K562 (cell line): ENCODE measurements around the gene PFKP. TPM values are rescaled to one million over a fixed set of nuclear protein-coding genes. Genes with fewer than 3 reads are reported as not detected.

Experiments
- ATAC-seq: fragments of 200-7000 bp; cut with Tn5 transposase; 3 replicates; pipeline ENCODE4 v1.9.1; 2020; ENCODE audit warnings: moderate library complexity
- BruUV-seq: library from RNA; stranded (reverse); fragments of 400-500 nt; replicated peaks from 2 replicates; lab custom pipeline; 2021; lab: Mats Ljungman, UMichigan
- CTCF ChIA-PET: fragments of 300-600 bp; formaldehyde crosslinking; extraction: SDS; loops from one replicate; lab custom pipeline; 2021; ENCODE audit warnings: low intra/inter-chr PET ratio; lab: Yijun Ruan, JAX
- POLR2A ChIA-PET: fragments of 300-600, 350-650 bp; sonication (Branson Sonifier 250); formaldehyde crosslinking; extraction: SDS; loops from one replicate; lab custom pipeline; 2021; ENCODE audit warnings: antibody characterized with exemption, inconsistent platforms; lab: Yijun Ruan, JAX
- DNase-seq, 4 experiments: peaks; one replicate each; pipeline versions ENCODE4 v3.0.0 to v3.0.0-alpha.2; 2011 to 2018; ENCODE audit warnings: low spot score in 3 of 4, mixed read lengths in 3 of 4; ENCODE audit errors: extremely low read depth in 1 of 4
- FAIRE-seq: peaks from 2 replicates; lab custom pipeline; 2011; peaks lifted over from hg19 to GRCh38; lab: Jason Lieb, UNC
- H2AFZ ChIP-seq: 2 replicates; pipeline ENCODE4 v1.6.0; 2011; ENCODE audit warnings: low read depth, low read length, control low read depth, inconsistent platforms
- H3K27ac ChIP-seq: fragments of 200-600 bp; 3 replicates; pipeline ENCODE4 v1.8.0; 2011; ENCODE audit warnings: low read depth, mild to moderate bottlenecking, control low read depth, inconsistent platforms, low read length, moderate library complexity, mixed read lengths; ENCODE audit errors: extremely low read depth
- H3K27me3 ChIP-seq, 2 experiments: fragments of 300-600 bp in 1 of 2; 2 replicates in 1 of 2; 3 replicates in 1 of 2; pipeline versions ENCODE4 v1.6.0 to v1.8.0; 2011; ENCODE audit warnings: inconsistent platforms in 2 of 2, low read length in 2 of 2, mild to moderate bottlenecking in 1 of 2, mixed read lengths in 1 of 2, moderate library complexity in 1 of 2; ENCODE audit not compliant: control insufficient read depth in 2 of 2, insufficient read depth in 2 of 2
- H3K36me3 ChIP-seq: fragments of 300-600 bp; 3 replicates; pipeline ENCODE4 v1.8.0; 2011; ENCODE audit warnings: mild to moderate bottlenecking, low read length, inconsistent platforms; ENCODE audit not compliant: control insufficient read depth, insufficient read depth
- H3K4me1 ChIP-seq, 2 experiments: fragments of 200-600 bp in 1 of 2; replicated peaks in 1 of 2; 2 replicates in 1 of 2; 3 replicates in 1 of 2; pipeline versions ENCODE4 v1.5.1 to v1.8.0; 2011; ENCODE audit warnings: inconsistent platforms in 2 of 2, low read length in 2 of 2, mild to moderate bottlenecking in 1 of 2, mixed read lengths in 1 of 2, moderate library complexity in 1 of 2; ENCODE audit not compliant: control insufficient read depth in 2 of 2, insufficient read depth in 2 of 2
- H3K4me2 ChIP-seq: 2 replicates; pipeline ENCODE4 v1.6.1; 2011; ENCODE audit warnings: low read length, control low read depth, inconsistent platforms, mixed read lengths; ENCODE audit not compliant: insufficient read depth
- H3K4me3 ChIP-seq: fragments of 200-600 bp; sonication (generic), shearing (Covaris generic); 2 replicates; pipeline ENCODE4 v1.5.1; 2016; ENCODE audit warnings: control low read depth, inconsistent platforms
- H3K79me2 ChIP-seq: fragments of 200-600 bp; 3 replicates; pipeline ENCODE4 v1.8.0; 2011; ENCODE audit warnings: low read length, inconsistent platforms; ENCODE audit not compliant: control insufficient read depth, insufficient read depth
- H3K9ac ChIP-seq, 2 experiments: 2 replicates each; pipeline versions ENCODE4 v1.6.0 to v1.6.1; 2011; ENCODE audit warnings: low read depth in 2 of 2, low read length in 2 of 2, control low read depth in 1 of 2, inconsistent platforms in 1 of 2, mild to moderate bottlenecking in 1 of 2, mixed read lengths in 1 of 2; ENCODE audit not compliant: insufficient read depth in 1 of 2
- H3K9me1 ChIP-seq: one replicate; pipeline ENCODE4 v1.6.0; 2011; ENCODE audit warnings: inconsistent platforms, mild to moderate bottlenecking, low read length, moderate library complexity; ENCODE audit not compliant: control insufficient read depth, insufficient read depth
- H3K9me3 ChIP-seq: replicated peaks from 2 replicates; pipeline ENCODE4 v1.5.1; 2011; ENCODE audit warnings: low read depth, low read length, inconsistent platforms; ENCODE audit not compliant: control insufficient read depth, insufficient read depth
- H4K20me1 ChIP-seq: replicated peaks from 2 replicates; pipeline ENCODE4 v1.6.1; 2011; ENCODE audit warnings: low read length, inconsistent platforms, mixed read lengths; ENCODE audit not compliant: control insufficient read depth, insufficient read depth
- GTF2B ChIP-seq: IDR thresholded peaks from 2 replicates; pipeline ENCODE4 v1.6.1; 2011; ENCODE audit not compliant: insufficient read length; ENCODE audit errors: extremely low read depth
- HOMEZ ChIP-seq: fragments of 250-450 bp; sonication (Bioruptor Pico); IDR thresholded peaks from 2 replicates; pipeline ENCODE4 v1.4.0; 2020; ENCODE audit warnings: mild to moderate bottlenecking, moderate library complexity
- NR2C2 ChIP-seq, 2 experiments: fragments of 200-800 bp in 1 of 2; sonication (Bioruptor generic) in 1 of 2; sonication (generic) in 1 of 2; formaldehyde crosslinking in 1 of 2; IDR thresholded peaks; 2 replicates each; pipeline versions ENCODE4 v1.6.1 to v1.8.0; 2016 to 2022; ENCODE audit warnings: mild to moderate bottlenecking in 1 of 2, missing compliant biosample characterization in 1 of 2, missing genetic modification characterization in 1 of 2, missing genetic modification reagents in 1 of 2
- PREB ChIP-seq: sonication (generic); formaldehyde crosslinking; IDR thresholded peaks from 2 replicates; pipeline ENCODE4 v1.8.1; 2023; ENCODE audit warnings: mild to moderate bottlenecking, missing genetic modification reagents
- RBM22 ChIP-seq: fragments of 200-400 bp; formaldehyde crosslinking; IDR thresholded peaks from 2 replicates; pipeline ENCODE4 v1.6.1; 2018; ENCODE audit warnings: low read length, low read depth; ENCODE audit not compliant: poor library complexity, severe bottlenecking
- TFE3 ChIP-seq: fragments of 450-650 bp; formaldehyde crosslinking; IDR thresholded peaks from 2 replicates; pipeline ENCODE4 v1.4.0; 2020; ENCODE audit warnings: mild to moderate bottlenecking, mixed read lengths
- ZNF354B ChIP-seq: fragments of 250-450 bp; sonication (Bioruptor Pico); IDR thresholded peaks from 2 replicates; pipeline ENCODE4 v1.4.0; 2020
- ZNF444 ChIP-seq: fragments of 250-450 bp; sonication (Bioruptor Pico); IDR thresholded peaks from 2 replicates; pipeline ENCODE4 v1.4.0; 2020; ENCODE audit warnings: mild to moderate bottlenecking, moderate library complexity
- ZNF740 ChIP-seq, 3 experiments: fragments of 200-800 bp in 1 of 3; sonication (Bioruptor generic) in 1 of 3; sonication (generic) in 1 of 3; formaldehyde crosslinking in 1 of 3; IDR thresholded peaks; 2 replicates each; pipeline versions ENCODE4 v1.6.1 to v1.8.0; 2016 to 2022; ENCODE audit warnings: mild to moderate bottlenecking in 2 of 3, missing compliant biosample characterization in 2 of 3, missing genetic modification characterization in 2 of 3, missing genetic modification reagents in 1 of 3
- WGBS: fragments of 100-300 bp; shearing (Covaris generic); methylation state at CpG from one replicate; pipeline ENCODE4 v1.1.6; 2016; ENCODE audit warnings: low coverage, mixed read lengths; ENCODE audit not compliant: insufficient coverage; ENCODE audit errors: missing lambda C conversion rate; 5-methylcytosine and 5-hydroxymethylcytosine counted together
- in situ Hi-C: fragments of 300-500 bp; cut with MboI; formaldehyde crosslinking; loops from 4 replicates; pipeline ENCODE4 v1.15.0; 2018; ENCODE audit warnings: inconsistent platforms, mixed read lengths
- intact Hi-C: fragments of 100-400 bp; cut with micrococcal nuclease; formaldehyde crosslinking; loops from 2 replicates; pipeline ENCODE4 v1.14.2; 2022
- polyA plus RNA-seq, 8 experiments: library from polyadenylated mRNA; depleted of rRNA in 4 of 8; stranded (reverse) in 5 of 8; unstranded in 3 of 8; fragments of >200 nt; fragmentation: Nextera tagmentation in 2 of 8; fragmentation: Illumina TruSeq in 1 of 8; extraction: Ambion mirVana in 2 of 8; extraction: Trizol in 1 of 8; gene quantifications; 2 replicates each; pipeline versions ENCODE4 v1.2.1 to v1.2.3, GENCODE V29; 2011 to 2014; ENCODE audit warnings: inconsistent platforms in 1 of 8, missing spikeins in 1 of 8
- total RNA-seq, 7 experiments: library from RNA; depleted of rRNA in 6 of 7; stranded (reverse); fragments of >200 nt in 6 of 7; fragmentation: Illumina TruSeq in 2 of 7; extraction: Trizol in 2 of 7; gene quantifications; 2 replicates each; pipeline versions ENCODE4 v1.2.1 to v1.2.3, GENCODE V29; 2011 to 2021; ENCODE audit warnings: low replicate concordance in 1 of 7
- TF ChIP-seq, protein P1 (sequence below), 2 experiments: fragments of 450-650 bp; IDR thresholded peaks; 2 replicates each; pipeline ENCODE4 v1.6.1; 2016
- TF ChIP-seq, protein P2 (sequence below): fragments of 450-650 bp; formaldehyde crosslinking; IDR thresholded peaks from 2 replicates; pipeline ENCODE4 v1.4.0; 2020; ENCODE audit warnings: mild to moderate bottlenecking, moderate library complexity

Gene PFKP
- total and polyA plus RNA-seq, 9 of the 15 experiments (the other 6 are each of a cell fraction or from before 2014, with no cell fraction given): 23.5 to 116 (median 62.1) TPM

DNA sequence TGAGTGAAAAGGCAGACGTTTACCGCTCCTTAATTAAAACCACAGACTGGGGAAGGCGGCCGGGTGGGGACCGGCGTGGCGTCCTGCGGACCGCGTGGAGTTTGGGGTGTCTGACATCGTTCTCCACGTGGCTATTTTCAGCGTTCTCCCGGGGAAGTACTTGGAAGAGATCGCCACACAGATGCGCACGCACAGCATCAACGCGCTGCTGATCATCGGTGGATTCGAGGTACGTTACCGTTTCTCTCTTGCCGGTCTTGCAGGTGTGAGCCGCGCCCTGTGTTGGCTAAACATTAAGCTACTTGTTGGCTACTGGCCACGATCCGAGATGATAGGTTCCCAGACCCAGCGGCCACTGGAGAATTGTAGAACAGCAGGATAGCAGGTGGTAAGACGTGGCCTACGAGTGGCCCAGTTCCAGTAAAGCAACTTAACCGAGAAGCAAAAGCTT lies 51.3 kb downstream of the PFKP start:
- Histone ChIP-seq H3K79me2 (no peaks in the 10 kb centered on the region), H2AFZ (no peak overlapping the region), H3K9me3 (no peaks in the 10 kb centered on the region), H3K9me1 (no peaks in the 10 kb centered on the region), H3K9ac (no peak overlapping the region), H3K36me3 (peaks cover 92% of the 10 kb centered on the region; the same call in 2 of the 3 replicates), H3K27me3 (no peaks in the 10 kb centered on the region), H4K20me1 (no peaks in the 10 kb centered on the region), H3K4me2 (no peak overlapping the region), H3K4me1 (peaks cover 0 to 5% of the 10 kb centered on the region in 2 experiments; a peak in 2 of 5 replicates), H3K4me3 (no peak overlapping the region), H3K27ac (no peak overlapping the region)
- ATAC-seq (no peak), DNase-seq (no peak), FAIRE-seq (no peak)
- no TSS peak for BruUV-seq
- CTCF ChIA-PET: no interaction called here
- 95% methylated on average over 32 of the region's 32 CpGs for WGBS
- POLR2A ChIA-PET: no interaction called here
- in situ Hi-C loops: no loop called here
- intact Hi-C loops: no loop called here
- no peak for TF ChIP-seq ZNF354B (CRISPR knock-in tag)
- TF ChIP-seq NR2C2 (CRISPR knock-in tag; IDR thresholded peaks at IDR 0.05): no peak
- TF ChIP-seq NR2C2 (tag; IDR thresholded peaks at IDR 0.05): no peak
- TF ChIP-seq HOMEZ (CRISPR knock-in tag): no peak
- TF ChIP-seq, protein P1, sequence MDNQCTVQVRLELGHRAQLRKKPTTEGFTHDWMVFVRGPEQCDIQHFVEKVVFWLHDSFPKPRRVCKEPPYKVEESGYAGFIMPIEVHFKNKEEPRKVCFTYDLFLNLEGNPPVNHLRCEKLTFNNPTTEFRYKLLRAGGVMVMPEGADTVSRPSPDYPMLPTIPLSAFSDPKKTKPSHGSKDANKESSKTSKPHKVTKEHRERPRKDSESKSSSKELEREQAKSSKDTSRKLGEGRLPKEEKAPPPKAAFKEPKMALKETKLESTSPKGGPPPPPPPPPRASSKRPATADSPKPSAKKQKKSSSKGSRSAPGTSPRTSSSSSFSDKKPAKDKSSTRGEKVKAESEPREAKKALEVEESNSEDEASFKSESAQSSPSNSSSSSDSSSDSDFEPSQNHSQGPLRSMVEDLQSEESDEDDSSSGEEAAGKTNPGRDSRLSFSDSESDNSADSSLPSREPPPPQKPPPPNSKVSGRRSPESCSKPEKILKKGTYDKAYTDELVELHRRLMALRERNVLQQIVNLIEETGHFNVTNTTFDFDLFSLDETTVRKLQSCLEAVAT (IDR thresholded peaks at IDR 0.05): peak in 1 of 2 experiments; percentile 61; a peak in 1 of 4 replicates
- TF ChIP-seq RBM22: peak; percentile 70
- TF ChIP-seq PREB: no peak
- TF ChIP-seq ZNF444 (CRISPR knock-in tag): no peak
- no peak for TF ChIP-seq ZNF740 (CRISPR knock-in tag; IDR thresholded peaks at IDR 0.05)
- no peak for TF ChIP-seq ZNF740 (tag; IDR thresholded peaks at IDR 0.05)
- TF ChIP-seq, protein P2, sequence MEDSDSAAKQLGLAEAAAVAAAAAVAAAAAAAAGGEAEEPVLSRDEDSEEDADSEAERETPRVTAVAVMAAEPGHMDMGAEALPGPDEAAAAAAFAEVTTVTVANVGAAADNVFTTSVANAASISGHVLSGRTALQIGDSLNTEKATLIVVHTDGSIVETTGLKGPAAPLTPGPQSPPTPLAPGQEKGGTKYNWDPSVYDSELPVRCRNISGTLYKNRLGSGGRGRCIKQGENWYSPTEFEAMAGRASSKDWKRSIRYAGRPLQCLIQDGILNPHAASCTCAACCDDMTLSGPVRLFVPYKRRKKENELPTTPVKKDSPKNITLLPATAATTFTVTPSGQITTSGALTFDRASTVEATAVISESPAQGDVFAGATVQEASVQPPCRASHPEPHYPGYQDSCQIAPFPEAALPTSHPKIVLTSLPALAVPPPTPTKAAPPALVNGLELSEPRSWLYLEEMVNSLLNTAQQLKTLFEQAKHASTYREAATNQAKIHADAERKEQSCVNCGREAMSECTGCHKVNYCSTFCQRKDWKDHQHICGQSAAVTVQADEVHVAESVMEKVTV (CRISPR knock-in tag): no peak
- TF ChIP-seq GTF2B: no peak
- no peak for TF ChIP-seq TFE3 (CRISPR knock-in tag)
